HepG2 (cell line): ENCODE measurements around the gene ALX3. TPM values are rescaled to one million over a fixed set of nuclear protein-coding genes. Genes with fewer than 3 reads are reported as not detected.

ENCODE experiments used
- ATAC-seq: fragments of 200-7000 bp; cut with Tn5 transposase; 3 replicates; pipeline ENCODE4 v1.9.1; 2020; ENCODE audit warnings: mild to moderate bottlenecking, moderate library complexity
- BruUV-seq: library from RNA; stranded (reverse); fragments of 400-500 nt; replicated peaks from 2 replicates; lab custom pipeline; 2021; lab: Mats Ljungman, UMichigan
- CTCF ChIA-PET: fragments of 300-600 bp; formaldehyde crosslinking; extraction: SDS; loops from one replicate; lab custom pipeline; 2021; ENCODE audit warnings: low total read pairs, inconsistent platforms, low intra/inter-chr PET ratio; lab: Yijun Ruan, JAX
- POLR2A ChIA-PET: fragments of 350-600 bp; sonication (Branson Sonifier 250); formaldehyde crosslinking; loops from one replicate; lab custom pipeline; 2020; ENCODE audit warnings: antibody characterized with exemption, inconsistent platforms; lab: Yijun Ruan, JAX
- DNase-seq: peaks from one replicate; pipeline ENCODE4 v3.0.0-alpha.2; 2015; ENCODE audit warnings: low spot score
- FAIRE-seq: peaks from 3 replicates; lab custom pipeline; 2011; peaks lifted over from hg19 to GRCh38; lab: Jason Lieb, UNC
- H2AFZ ChIP-seq: one replicate; pipeline ENCODE4 v1.6.1; 2011; ENCODE audit warnings: low read length, inconsistent platforms
- H3K27ac ChIP-seq: fragments of 300-600 bp; 3 replicates; pipeline ENCODE4 v1.8.0; 2011; ENCODE audit warnings: mixed run types, mild to moderate bottlenecking, mixed read lengths, low read length, inconsistent platforms; ENCODE audit not compliant: insufficient read depth; ENCODE audit errors: extremely low read length
- H3K27me3 ChIP-seq, 2 experiments: fragments of 200-600 bp in 1 of 2; 2 replicates in 1 of 2; 3 replicates in 1 of 2; pipeline versions ENCODE4 v1.6.0 to v1.8.0; 2011; ENCODE audit warnings: low read length in 2 of 2, mild to moderate bottlenecking in 2 of 2, moderate library complexity in 2 of 2, inconsistent platforms in 1 of 2; ENCODE audit not compliant: insufficient read depth in 2 of 2, control insufficient read depth in 1 of 2
- H3K36me3 ChIP-seq, 2 experiments: fragments of 200-600 bp in 1 of 2; replicated peaks in 1 of 2; 2 replicates in 1 of 2; 3 replicates in 1 of 2; pipeline versions ENCODE4 v1.5.1 to v1.8.0; 2011; ENCODE audit warnings: low read length in 2 of 2, inconsistent platforms in 1 of 2; ENCODE audit not compliant: insufficient read depth in 2 of 2, control insufficient read depth in 1 of 2
- H3K4me1 ChIP-seq: 2 replicates; pipeline ENCODE4 v1.5.1; 2012; ENCODE audit warnings: low read length, inconsistent platforms; ENCODE audit not compliant: insufficient read depth
- H3K4me2 ChIP-seq: 2 replicates; pipeline ENCODE4 v1.6.0; 2011; ENCODE audit warnings: low read depth, low read length, inconsistent platforms
- H3K4me3 ChIP-seq, 3 experiments: fragments of 200-600 bp in 1 of 3; sonication (generic), shearing (Covaris generic) in 1 of 3; replicated peaks in 1 of 3; 2 replicates each; pipeline ENCODE4 v1.5.1; 2011 to 2016; ENCODE audit warnings: low read length in 3 of 3, inconsistent platforms in 2 of 3, low read depth in 2 of 3, mild to moderate bottlenecking in 2 of 3, control low read depth in 1 of 3, mixed read lengths in 1 of 3; ENCODE audit not compliant: insufficient read depth in 1 of 3
- H3K79me2 ChIP-seq: one replicate; pipeline ENCODE4 v1.6.1; 2011; ENCODE audit warnings: low read length, inconsistent platforms; ENCODE audit not compliant: insufficient read depth
- H3K9ac ChIP-seq: 2 replicates; pipeline ENCODE4 v1.6.0; 2011; ENCODE audit warnings: mild to moderate bottlenecking, low read depth, low read length, inconsistent platforms; ENCODE audit not compliant: insufficient read depth
- H3K9me3 ChIP-seq: 2 replicates; pipeline ENCODE4 v1.5.1; 2012; ENCODE audit warnings: mild to moderate bottlenecking, low read length
- H4K20me1 ChIP-seq: 2 replicates; pipeline ENCODE4 v1.6.0; 2011; ENCODE audit warnings: inconsistent platforms, mild to moderate bottlenecking, low read length, moderate library complexity; ENCODE audit not compliant: insufficient read depth
- ARNT ChIP-seq: fragments of 450-650 bp; IDR thresholded peaks from 2 replicates; pipeline ENCODE4 v1.6.1; 2017
- ESRRA ChIP-seq: sonication (generic); formaldehyde crosslinking; IDR thresholded peaks from 2 replicates; pipeline ENCODE4 v1.5.1; 2020; ENCODE audit warnings: mild to moderate bottlenecking, low read depth, missing genetic modification reagents
- FOXP1 ChIP-seq, 2 experiments: fragments of 450-650 bp in 1 of 2; IDR thresholded peaks; 2 replicates each; pipeline ENCODE4 v1.6.1; 2017 to 2018; ENCODE audit warnings: antibody characterized with exemption in 1 of 2
- HNRNPL ChIP-seq: fragments of 200-400 bp; formaldehyde crosslinking; IDR thresholded peaks from 2 replicates; pipeline ENCODE4 v1.6.1; 2017; ENCODE audit warnings: mild to moderate bottlenecking, low read depth, low read length
- PAX8 ChIP-seq: sonication (generic); formaldehyde crosslinking; IDR thresholded peaks from 2 replicates; pipeline ENCODE4 v1.8.0; 2022; ENCODE audit warnings: mild to moderate bottlenecking, missing genetic modification reagents, borderline replicate concordance
- POLR2A ChIP-seq, 2 experiments: IDR thresholded peaks; 2 replicates each; pipeline ENCODE4 v1.6.1; 2011; ENCODE audit warnings: low read depth in 2 of 2, low read length in 2 of 2, mild to moderate bottlenecking in 1 of 2, moderate library complexity in 1 of 2; ENCODE audit not compliant: insufficient read depth in 1 of 2
- SAP130 ChIP-seq: IDR thresholded peaks from 2 replicates; pipeline ENCODE4 v1.6.1; 2016; ENCODE audit warnings: low read depth
- TAF1 ChIP-seq: sonication (generic); formaldehyde crosslinking; IDR thresholded peaks from 2 replicates; pipeline ENCODE4 v1.4.0; 2020; ENCODE audit warnings: missing genetic modification reagents
- TBL1XR1 ChIP-seq: fragments of 150-350 bp; IDR thresholded peaks from 2 replicates; pipeline ENCODE4 v1.6.1; 2014; ENCODE audit warnings: borderline replicate concordance, low read length; ENCODE audit not compliant: partially characterized antibody
- ZNF556 ChIP-seq: sonication (generic); formaldehyde crosslinking; IDR thresholded peaks from 2 replicates; pipeline ENCODE4 v1.4.0; 2020; ENCODE audit warnings: mild to moderate bottlenecking, missing genetic modification reagents, borderline replicate concordance
- ZNF570 ChIP-seq: sonication (generic); formaldehyde crosslinking; IDR thresholded peaks from 2 replicates; pipeline ENCODE4 v1.4.0; 2020; ENCODE audit warnings: mild to moderate bottlenecking, missing genetic modification reagents, borderline replicate concordance
- ZNF703 ChIP-seq: sonication (generic); formaldehyde crosslinking; IDR thresholded peaks from 2 replicates; pipeline ENCODE4 v1.5.1; 2020; ENCODE audit warnings: missing genetic modification reagents, mild to moderate bottlenecking, moderate library complexity, borderline replicate concordance
- ZNF788 ChIP-seq: sonication (generic); formaldehyde crosslinking; IDR thresholded peaks from 2 replicates; pipeline ENCODE4 v1.5.0; 2020; ENCODE audit warnings: mild to moderate bottlenecking, missing genetic modification reagents, borderline replicate concordance
- WGBS: methylation state at CpG from one replicate; pipeline ENCODE4 v1.1.6; 2017; ENCODE audit warnings: low lambda C conversion rate; 5-methylcytosine and 5-hydroxymethylcytosine counted together
- in situ Hi-C: cut with HindIII; loops from 2 replicates; pipeline ENCODE4 v1.10.0; 2017; ENCODE audit warnings: low pct_unique_long_range_greater_than_20kb; ENCODE audit not compliant: extremely low pct_ligation_motif_present
- intact Hi-C: fragments of 100-400 bp; cut with micrococcal nuclease; formaldehyde crosslinking; loops from one replicate; pipeline ENCODE4 v1.10.0; 2022; ENCODE audit not compliant: unreplicated experiment
- polyA plus RNA-seq, 8 experiments: library from polyadenylated mRNA; depleted of rRNA in 3 of 8; stranded (reverse) in 7 of 8; unstranded in 1 of 8; fragments of >200 nt; fragmentation: Illumina TruSeq in 4 of 8; extraction: Trizol in 4 of 8; gene quantifications; 2 replicates each; pipeline versions ENCODE4 v1.2.1 to v1.2.3, GENCODE V29; 2011 to 2016; ENCODE audit warnings: low read depth in 4 of 8, missing spikeins in 1 of 8, mixed read lengths in 1 of 8; ENCODE audit not compliant: insufficient read depth in 1 of 8
- total RNA-seq, 5 experiments: library from RNA; depleted of rRNA; stranded (reverse); fragments of >200 nt; fragmentation: Illumina TruSeq; extraction: Trizol; gene quantifications; 2 replicates each; pipeline ENCODE4 v1.2.3, GENCODE V29; 2016; ENCODE audit warnings: low read depth in 1 of 5
- TF ChIP-seq, protein P1 (sequence below): sonication (generic); IDR thresholded peaks from 2 replicates; pipeline ENCODE4 v1.6.1; 2016; ENCODE audit warnings: low read depth, borderline replicate concordance
- TF ChIP-seq, protein P2 (sequence below), 2 experiments: sonication (generic) in 1 of 2; formaldehyde crosslinking in 1 of 2; IDR thresholded peaks; 2 replicates each; pipeline versions ENCODE4 v1.4.0 to v1.6.1; 2018 to 2020; ENCODE audit warnings: missing genetic modification reagents in 2 of 2, borderline replicate concordance in 1 of 2, low read depth in 1 of 2, mild to moderate bottlenecking in 1 of 2, missing biosample characterization in 1 of 2

Gene ALX3
- total and polyA plus RNA-seq, 2 of the 13 experiments (the other 11 are each of a cell fraction or from before 2014, with no cell fraction given) = not detected

DNA sequence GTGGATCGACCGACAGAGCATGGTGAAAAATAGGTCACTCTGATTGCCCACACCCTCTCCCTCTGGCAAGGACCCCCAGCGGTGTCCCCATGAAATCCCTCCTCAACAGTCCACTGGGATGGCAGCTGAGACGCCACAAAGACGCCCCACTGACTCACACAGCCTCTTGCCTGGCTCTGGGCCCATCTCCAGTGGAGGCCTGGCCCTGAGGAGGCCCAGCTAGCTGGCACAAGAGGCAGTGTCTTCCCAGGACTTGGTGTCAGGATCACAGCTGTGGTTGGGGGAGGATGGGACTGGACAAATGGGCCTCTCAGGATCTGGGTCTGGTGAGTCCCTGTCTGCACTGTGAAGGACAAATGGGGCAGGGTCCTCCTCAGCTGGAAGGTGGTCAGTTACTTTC, 4.6 kb downstream of the ALX3 start:
- no peaks in the 10 kb centered on the region for H4K20me1 ChIP-seq
- H3K4me2 ChIP-seq = no peak overlapping the region
- in situ Hi-C loops (no loop called here), intact Hi-C loops (no loop called here)
- H3K27ac ChIP-seq = no peak overlapping the region
- no peaks in the 10 kb centered on the region for H3K79me2 ChIP-seq
- ChIA-PET CTCF (no interaction called here), POLR2A (no interaction called here)
- DNase-seq (no peak), FAIRE-seq (no peak), ATAC-seq (no peak)
- H3K9ac ChIP-seq = no peak overlapping the region
- no peak overlapping the region for H3K4me3 ChIP-seq
- no TSS peak for BruUV-seq
- H3K36me3 ChIP-seq = no peaks in the 10 kb centered on the region
- 43% methylated on average over 4 of the region's 5 CpGs for WGBS
- H3K27me3 ChIP-seq = peaks cover 1 to 2% of the 10 kb centered on the region in 2 experiments; a peak in 3 of 5 replicates
- no peaks in the 10 kb centered on the region for H3K9me3 ChIP-seq
- TF ChIP-seq FOXP1 (IDR thresholded peaks at IDR 0.05) = no peak
- TF ChIP-seq FOXP1 (CRISPR knock-in tag; IDR thresholded peaks at IDR 0.05) = no peak
- TF ChIP-seq TBL1XR1 = no peak
- TF ChIP-seq HNRNPL = no peak
- no peaks in the 10 kb centered on the region for H3K4me1 ChIP-seq
- no peak overlapping the region for H2AFZ ChIP-seq

DNA sequence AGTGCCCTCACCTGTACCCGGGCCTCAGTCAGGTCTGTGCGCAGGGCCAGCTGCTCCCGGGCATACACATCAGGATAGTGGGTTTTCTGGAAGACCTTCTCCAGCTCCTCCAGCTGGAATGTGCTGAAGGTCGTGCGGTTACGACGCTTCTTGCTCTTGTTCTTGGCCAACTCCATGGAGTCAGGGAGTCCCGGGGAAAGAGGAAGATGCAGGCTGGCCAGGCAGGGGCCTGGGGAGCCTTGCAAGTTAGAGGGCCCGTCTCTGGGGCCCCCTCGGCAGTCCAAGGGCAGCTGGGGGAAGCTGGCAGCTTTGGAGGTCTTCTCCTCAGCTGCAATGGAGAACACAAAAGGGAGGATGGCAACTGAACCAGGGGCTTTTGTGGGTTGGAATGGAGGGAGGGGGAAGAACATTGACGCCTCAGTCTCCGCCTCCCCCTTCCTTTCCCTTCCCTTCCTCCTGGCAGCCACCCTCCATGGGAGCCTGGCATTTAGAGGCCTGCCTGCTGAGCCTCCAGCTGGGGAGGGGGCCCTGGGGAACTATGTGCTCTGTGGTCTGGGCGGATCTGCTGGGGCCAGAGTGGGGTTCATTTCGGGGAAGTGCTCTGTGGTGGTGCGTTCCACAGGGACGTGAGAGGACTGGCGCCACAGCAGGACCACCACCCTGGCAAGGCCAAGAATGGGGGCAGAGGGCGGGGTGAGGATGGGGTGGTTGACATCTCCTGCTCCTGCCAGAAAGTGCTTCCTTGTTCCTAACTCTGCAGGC, 5.7 kb downstream of the ALX3 start:
- Histone ChIP-seq H3K27me3 (peaks cover 0 to 1% of the 10 kb centered on the region in 2 experiments; a peak in 3 of 5 replicates), H3K79me2 (no peaks in the 10 kb centered on the region), H4K20me1 (no peaks in the 10 kb centered on the region), H3K4me2 (no peak overlapping the region), H3K9ac (no peak overlapping the region), H3K36me3 (no peaks in the 10 kb centered on the region), H2AFZ (no peak overlapping the region), H3K4me3 (no peak overlapping the region), H3K27ac (no peak overlapping the region), H3K4me1 (peaks cover 4% of the 10 kb centered on the region), H3K9me3 (no peaks in the 10 kb centered on the region)
- CTCF ChIA-PET = no interaction called here
- FAIRE-seq = no peak
- no TSS peak for BruUV-seq
- intact Hi-C loops (no loop called here), in situ Hi-C loops (no loop called here)
- no peak for ATAC-seq
- WGBS = 77% methylated on average over 9 of the region's 18 CpGs
- POLR2A ChIA-PET = no interaction called here
- no peak for DNase-seq
- no peak for TF ChIP-seq ARNT
- TF ChIP-seq SAP130 = no peak
- TF ChIP-seq, protein P1, sequence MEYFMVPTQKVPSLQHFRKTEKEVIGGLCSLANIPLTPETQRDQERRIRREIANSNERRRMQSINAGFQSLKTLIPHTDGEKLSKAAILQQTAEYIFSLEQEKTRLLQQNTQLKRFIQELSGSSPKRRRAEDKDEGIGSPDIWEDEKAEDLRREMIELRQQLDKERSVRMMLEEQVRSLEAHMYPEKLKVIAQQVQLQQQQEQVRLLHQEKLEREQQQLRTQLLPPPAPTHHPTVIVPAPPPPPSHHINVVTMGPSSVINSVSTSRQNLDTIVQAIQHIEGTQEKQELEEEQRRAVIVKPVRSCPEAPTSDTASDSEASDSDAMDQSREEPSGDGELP = no peak
- TF ChIP-seq TAF1 (CRISPR knock-in tag) = no peak
- no peak for TF ChIP-seq ZNF570 (CRISPR knock-in tag)
- no peak for TF ChIP-seq PAX8 (CRISPR knock-in tag)
- no peak for TF ChIP-seq ZNF703 (CRISPR knock-in tag)
- no peak for TF ChIP-seq TBL1XR1
- TF ChIP-seq ZNF556 (CRISPR knock-in tag) = no peak
- no peak for TF ChIP-seq POLR2A (IDR thresholded peaks at IDR 0.05; ENCODE audit: insufficient read depth in 1 of 2, low read depth in 2 of 2, low read length in 2 of 2)
- TF ChIP-seq ZNF788 (CRISPR knock-in tag) = no peak
- TF ChIP-seq ESRRA (CRISPR knock-in tag) = no peak
- TF ChIP-seq, protein P2, sequence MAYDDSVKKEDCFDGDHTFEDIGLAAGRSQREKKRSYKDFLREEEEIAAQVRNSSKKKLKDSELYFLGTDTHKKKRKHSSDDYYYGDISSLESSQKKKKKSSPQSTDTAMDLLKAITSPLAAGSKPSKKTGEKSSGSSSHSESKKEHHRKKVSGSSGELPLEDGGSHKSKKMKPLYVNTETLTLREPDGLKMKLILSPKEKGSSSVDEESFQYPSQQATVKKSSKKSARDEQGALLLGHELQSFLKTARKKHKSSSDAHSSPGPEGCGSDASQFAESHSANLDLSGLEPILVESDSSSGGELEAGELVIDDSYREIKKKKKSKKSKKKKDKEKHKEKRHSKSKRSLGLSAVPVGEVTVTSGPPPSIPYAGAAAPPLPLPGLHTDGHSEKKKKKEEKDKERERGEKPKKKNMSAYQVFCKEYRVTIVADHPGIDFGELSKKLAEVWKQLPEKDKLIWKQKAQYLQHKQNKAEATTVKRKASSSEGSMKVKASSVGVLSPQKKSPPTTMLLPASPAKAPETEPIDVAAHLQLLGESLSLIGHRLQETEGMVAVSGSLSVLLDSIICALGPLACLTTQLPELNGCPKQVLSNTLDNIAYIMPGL (CRISPR knock-in tag; IDR thresholded peaks at IDR 0.05; ENCODE audit: borderline replicate concordance in 1 of 2, low read depth in 1 of 2) = no peak
